HG02642 (cell line): ENCODE measurements around the gene CYP2B6.
"Not testable (repeated sequence)": the region's sequence is repeated elsewhere in the genome, so short reads cannot be mapped to it uniquely, and the experiment has no call there.

Experiments used
- ATAC-seq: cut with Tn5 transposase; IDR thresholded peaks from one replicate; pipeline ENCODE4 v1.9.1; 2021; ENCODE audit warnings: mild to moderate bottlenecking; ENCODE audit not compliant: unreplicated experiment, poor library complexity

CYP2B6 gene

GRCh38 chr19:40979759-40980158 is 11.3 kb upstream of the CYP2B6 start:
- not testable (repeated sequence) for ATAC-seq

GRCh38 chr19:40980743-40981442 is 10.2 kb upstream of the CYP2B6 start:
- not testable (repeated sequence) for ATAC-seq

- ATAC-seq: no peak
Observed at GRCh38 chr19:40981591-40981990, 9.5 kb upstream of the CYP2B6 start.

- no peak for ATAC-seq
Observed at GRCh38 chr19:40982594-40983101, 8.4 kb upstream of the CYP2B6 start.

- ATAC-seq: no peak
Observed at GRCh38 chr19:40989453-40989852, 1.6 kb upstream of the CYP2B6 start.

- no peak for ATAC-seq
Observed at GRCh38 chr19:40995355-40995754, 4.3 kb downstream of the CYP2B6 start.

GRCh38 chr19:40999018-40999417 is 7.9 kb downstream of the CYP2B6 start:
- ATAC-seq: not testable (repeated sequence)

GRCh38 chr19:41000310-41000737 is 9.2 kb downstream of the CYP2B6 start:
- no peak for ATAC-seq

GRCh38 chr19:41001243-41001971 is 10.3 kb downstream of the CYP2B6 start:
- ATAC-seq: no peak

- not testable (repeated sequence) for ATAC-seq
Observed at GRCh38 chr19:41003656-41004055, 12.6 kb downstream of the CYP2B6 start.

- no peak for ATAC-seq
Observed at GRCh38 chr19:41009700-41010235, 18.7 kb downstream of the CYP2B6 start.

GRCh38 chr19:41013359-41013758 is 22.3 kb downstream of the CYP2B6 start:
- no peak for ATAC-seq

GRCh38 chr19:41014643-41015042 is 23.6 kb downstream of the CYP2B6 start:
- ATAC-seq: no peak

- no peak for ATAC-seq
Observed at GRCh38 chr19:41016488-41017071, 25.5 kb downstream of the CYP2B6 start.

GRCh38 chr19:41018736-41019290 is 27.7 kb downstream of the CYP2B6 start:
- ATAC-seq: no peak

- ATAC-seq: no peak
Observed at GRCh38 chr19:41019346-41019745, 28.3 kb downstream of the CYP2B6 start.

- no peak for ATAC-seq
Observed at GRCh38 chr19:41023193-41023592, 32.1 kb downstream of the CYP2B6 start.

- ATAC-seq: no peak
Observed at GRCh38 chr19:41025411-41025810, 34.3 kb downstream of the CYP2B6 start.

GRCh38 chr19:41025871-41026270 is 34.8 kb downstream of the CYP2B6 start:
- ATAC-seq: no peak

- no peak for ATAC-seq
Observed at GRCh38 chr19:41027273-41027967, 36.3 kb downstream of the CYP2B6 start.
